ENCODE measurements around the gene MYO3B. TPM values are rescaled to one million over a fixed set of nuclear protein-coding genes. Genes with fewer than 3 reads are reported as not detected.

The MYO3B gene
- total RNA-seq, 1 experiment from 2014 or later = 4.4 TPM

DNA sequence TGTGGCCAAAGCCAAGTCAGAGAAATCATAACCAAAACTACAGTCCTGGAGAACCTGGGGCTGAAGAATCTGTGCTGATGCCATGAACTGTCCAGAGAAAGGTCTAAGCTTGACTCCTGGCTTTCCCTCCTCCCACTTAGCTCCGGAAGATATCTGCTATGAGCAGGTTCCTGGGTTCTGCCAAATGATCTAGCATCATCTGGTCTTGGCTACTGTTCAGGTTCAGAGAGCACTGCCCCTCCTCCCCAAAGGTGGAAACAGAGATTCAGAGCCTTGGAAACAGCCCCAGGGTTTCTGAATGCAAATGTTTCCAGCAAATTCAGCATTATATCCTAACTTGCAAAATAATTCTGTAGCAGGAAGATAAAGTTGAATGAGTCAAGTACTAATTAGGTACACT is 317.9 kb downstream of the MYO3B start:
- DNase-seq = no peak
- Histone ChIP-seq H3K27ac (ENCODE audit: low read length) (no peak overlapping the region), H3K79me2 (ENCODE audit: low read length) (no peaks in the 10 kb centered on the region), H3K9me3 (ENCODE audit: low read length) (no peaks in the 10 kb centered on the region), H3K27me3 (ENCODE audit: low read length) (no peaks in the 10 kb centered on the region), H3K36me3 (ENCODE audit: insufficient read depth, low read length) (no peaks in the 10 kb centered on the region), H3K4me3 (ENCODE audit: low read length) (no peak overlapping the region), H3K9ac (ENCODE audit: low read length) (no peak overlapping the region), H3K4me1 (ENCODE audit: low read length) (no peaks in the 10 kb centered on the region), H4K20me1 (ENCODE audit: insufficient read depth, low read depth, low read length) (no peaks in the 10 kb centered on the region), H2AFZ (ENCODE audit: low read length) (no peak overlapping the region), H3K4me2 (ENCODE audit: low read depth, low read length, poor library complexity, severe bottlenecking) (no peak overlapping the region), H3K9me2 (replicated peaks; ENCODE audit: insufficient read depth, low read length) (no peaks in the 10 kb centered on the region)

DNA sequence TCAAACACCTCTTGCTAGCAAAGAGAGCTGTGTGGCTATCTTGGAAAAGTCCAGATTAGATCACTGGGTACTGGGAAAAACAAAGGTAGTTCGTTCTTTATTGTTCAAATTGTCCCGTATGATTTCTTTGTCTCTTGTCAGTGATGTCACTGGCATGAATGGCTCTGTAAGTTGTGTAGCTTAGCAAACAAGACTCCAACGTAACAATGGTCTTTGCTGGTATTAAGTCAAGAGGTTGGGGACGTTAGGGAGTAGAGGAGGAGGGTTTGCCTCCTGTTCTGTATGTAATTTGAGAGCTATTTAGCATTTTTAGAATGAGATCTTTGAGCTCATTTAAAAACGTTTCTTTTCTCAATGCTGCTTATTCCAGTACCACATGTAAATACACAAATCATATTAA is 320.7 kb downstream of the MYO3B start:
- no peak overlapping the region for H3K27ac ChIP-seq (ENCODE audit: low read length)

DNA sequence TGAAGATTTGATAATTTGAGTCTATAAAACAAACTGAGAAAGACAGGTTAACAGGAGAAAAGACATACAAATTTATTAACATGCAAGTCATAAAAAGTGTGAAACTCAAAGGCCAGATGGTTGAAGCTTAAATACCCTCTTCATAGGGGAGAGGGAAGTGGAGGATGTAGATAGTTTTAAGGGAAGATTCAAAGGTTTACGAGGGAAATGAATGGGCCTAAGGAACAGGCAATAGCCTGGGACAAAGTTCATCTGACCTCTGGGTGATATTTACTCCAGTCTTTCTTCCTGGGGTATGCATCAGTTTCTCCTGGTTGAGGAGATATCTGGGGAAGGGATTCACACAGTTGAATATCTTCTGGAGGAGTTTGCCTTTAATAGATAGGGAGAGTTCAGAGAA is 322.2 kb downstream of the MYO3B start:
- H4K20me1 ChIP-seq (ENCODE audit: insufficient read depth, low read depth, low read length) = no peaks in the 10 kb centered on the region
- no peak overlapping the region for H3K9ac ChIP-seq (ENCODE audit: low read length)
- H3K9me3 ChIP-seq (ENCODE audit: low read length) = no peaks in the 10 kb centered on the region
- H3K9me2 ChIP-seq (replicated peaks; ENCODE audit: insufficient read depth, low read length) = no peaks in the 10 kb centered on the region
- no peaks in the 10 kb centered on the region for H3K4me1 ChIP-seq (ENCODE audit: low read length)
- DNase-seq = no peak
- H2AFZ ChIP-seq (ENCODE audit: low read length) = no peak overlapping the region
- H3K27me3 ChIP-seq (ENCODE audit: low read length) = no peaks in the 10 kb centered on the region
- H3K79me2 ChIP-seq (ENCODE audit: low read length) = no peaks in the 10 kb centered on the region
- no peaks in the 10 kb centered on the region for H3K36me3 ChIP-seq (ENCODE audit: insufficient read depth, low read length)
- no peak overlapping the region for H3K4me3 ChIP-seq (ENCODE audit: low read length)
- H3K27ac ChIP-seq (ENCODE audit: low read length) = no peak overlapping the region
- no peak overlapping the region for H3K4me2 ChIP-seq (ENCODE audit: low read depth, low read length, poor library complexity, severe bottlenecking)

More for the DNA sequence above, 320.7 kb downstream of the MYO3B start:
- Histone ChIP-seq H3K36me3 (ENCODE audit: insufficient read depth, low read length) (no peaks in the 10 kb centered on the region), H3K9ac (ENCODE audit: low read length) (no peak overlapping the region), H3K27me3 (ENCODE audit: low read length) (no peaks in the 10 kb centered on the region), H3K9me3 (ENCODE audit: low read length) (no peaks in the 10 kb centered on the region), H3K9me2 (replicated peaks; ENCODE audit: insufficient read depth, low read length) (no peaks in the 10 kb centered on the region), H3K79me2 (ENCODE audit: low read length) (no peaks in the 10 kb centered on the region), H4K20me1 (ENCODE audit: insufficient read depth, low read depth, low read length) (no peaks in the 10 kb centered on the region), H3K4me1 (ENCODE audit: low read length) (no peaks in the 10 kb centered on the region), H3K4me3 (ENCODE audit: low read length) (no peak overlapping the region), H3K4me2 (ENCODE audit: low read depth, low read length, poor library complexity, severe bottlenecking) (no peak overlapping the region), H2AFZ (ENCODE audit: low read length) (no peak overlapping the region)
- no peak for DNase-seq

DNA sequence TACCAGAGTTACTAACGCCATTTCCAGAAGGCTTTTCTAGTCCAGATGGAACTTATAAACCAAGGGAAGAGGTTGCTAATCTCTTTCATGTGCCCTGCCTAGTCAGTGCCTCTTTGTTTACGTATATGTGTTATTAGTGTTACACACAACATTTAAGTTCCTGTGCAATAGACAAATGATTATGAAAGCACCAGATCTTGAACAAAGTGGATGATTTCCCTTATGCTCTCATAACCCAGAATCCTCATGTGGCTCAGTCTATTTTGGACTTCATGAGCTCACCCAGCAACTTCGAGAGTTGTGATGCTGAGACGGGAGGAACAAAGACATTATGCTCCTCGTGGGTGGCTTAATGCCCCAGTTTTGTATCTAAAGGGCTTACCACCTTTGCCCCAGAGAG is 322.8 kb downstream of the MYO3B start:
- Histone ChIP-seq H3K4me1 (ENCODE audit: low read length) (no peaks in the 10 kb centered on the region), H3K27ac (ENCODE audit: low read length) (no peak overlapping the region), H3K4me2 (ENCODE audit: low read depth, low read length, poor library complexity, severe bottlenecking) (no peak overlapping the region), H3K79me2 (ENCODE audit: low read length) (no peaks in the 10 kb centered on the region), H4K20me1 (ENCODE audit: insufficient read depth, low read depth, low read length) (no peaks in the 10 kb centered on the region), H3K27me3 (ENCODE audit: low read length) (no peaks in the 10 kb centered on the region), H3K9me3 (ENCODE audit: low read length) (no peaks in the 10 kb centered on the region), H3K4me3 (ENCODE audit: low read length) (no peak overlapping the region), H2AFZ (ENCODE audit: low read length) (no peak overlapping the region), H3K36me3 (ENCODE audit: insufficient read depth, low read length) (no peaks in the 10 kb centered on the region), H3K9ac (ENCODE audit: low read length) (no peak overlapping the region), H3K9me2 (replicated peaks; ENCODE audit: insufficient read depth, low read length) (no peaks in the 10 kb centered on the region)
- DNase-seq = no peak

DNA sequence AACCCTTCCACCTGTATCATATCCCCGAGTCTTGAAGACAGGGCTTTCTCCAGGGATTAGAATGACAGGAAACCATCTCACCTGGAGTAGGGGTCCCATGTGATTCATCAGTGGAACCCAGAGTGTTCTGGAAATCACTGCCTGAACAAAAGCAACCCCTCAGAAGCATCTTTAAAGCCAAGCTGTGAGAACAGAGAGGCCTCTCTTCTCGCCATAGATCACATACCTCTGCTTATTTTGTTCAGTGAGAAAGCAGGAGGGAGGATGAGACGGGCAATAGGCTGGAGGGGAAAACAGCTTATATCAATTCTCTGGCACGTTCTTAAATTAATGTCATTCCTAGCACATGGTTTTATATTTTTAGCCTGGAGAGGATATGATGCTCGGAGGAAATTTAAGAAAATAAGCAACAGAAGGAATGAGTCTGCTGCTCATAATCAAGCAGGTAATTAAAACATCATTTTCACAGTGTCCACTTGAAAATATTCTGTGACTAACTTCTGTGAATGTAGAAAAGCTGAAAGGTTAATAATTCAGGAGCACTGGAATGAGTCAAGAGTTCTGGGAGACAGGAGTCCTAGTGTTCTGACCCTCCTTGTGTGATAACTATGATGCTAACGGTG is 323.6 kb downstream of the MYO3B start:
- Histone ChIP-seq H3K4me2 (ENCODE audit: low read depth, low read length, poor library complexity, severe bottlenecking) (no peak overlapping the region), H3K4me3 (ENCODE audit: low read length) (no peak overlapping the region), H4K20me1 (ENCODE audit: insufficient read depth, low read depth, low read length) (no peaks in the 10 kb centered on the region), H3K9me2 (replicated peaks; ENCODE audit: insufficient read depth, low read length) (no peaks in the 10 kb centered on the region), H3K9me3 (ENCODE audit: low read length) (no peaks in the 10 kb centered on the region), H3K27me3 (ENCODE audit: low read length) (no peaks in the 10 kb centered on the region), H3K9ac (ENCODE audit: low read length) (no peak overlapping the region), H3K36me3 (ENCODE audit: insufficient read depth, low read length) (no peaks in the 10 kb centered on the region), H3K4me1 (ENCODE audit: low read length) (no peaks in the 10 kb centered on the region), H2AFZ (ENCODE audit: low read length) (no peak overlapping the region), H3K27ac (ENCODE audit: low read length) (no peak overlapping the region), H3K79me2 (ENCODE audit: low read length) (no peaks in the 10 kb centered on the region)
- DNase-seq = no peak

DNA sequence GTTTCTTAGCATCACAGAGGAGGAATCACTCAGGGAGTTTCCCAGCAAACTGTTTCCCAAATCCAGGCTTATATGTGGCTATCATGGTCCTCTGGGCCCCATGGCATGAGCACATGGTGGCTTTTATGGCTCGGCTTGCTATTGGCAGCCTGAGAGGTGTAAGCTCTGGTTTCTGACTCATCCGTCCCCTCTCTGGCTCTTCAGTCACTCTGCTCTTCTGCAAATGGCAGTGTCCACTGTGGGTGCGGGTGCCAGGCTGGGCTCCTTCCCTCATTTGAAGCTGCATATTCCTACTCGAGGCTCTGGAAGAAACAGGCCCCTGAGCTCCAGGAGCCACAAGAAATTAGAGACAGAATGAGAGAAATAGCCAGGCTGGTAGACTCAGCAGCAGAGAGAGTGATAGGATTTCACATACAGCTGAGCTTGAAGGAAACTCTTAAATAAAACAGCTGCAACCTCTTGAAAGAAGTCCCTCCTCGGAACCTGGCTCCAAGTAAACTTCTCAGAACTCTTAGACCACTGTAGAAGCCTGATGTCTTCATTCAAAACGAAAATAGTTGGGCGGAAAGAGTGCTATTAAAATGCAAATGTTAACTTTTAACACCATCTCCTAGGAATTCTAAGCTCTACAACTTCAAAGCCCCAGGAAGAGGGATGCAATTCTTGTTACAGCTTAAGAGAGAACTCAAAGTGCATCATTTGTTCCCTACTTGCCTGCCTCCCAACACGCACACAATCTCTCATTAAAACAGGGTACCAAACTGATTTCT is 324.6 kb downstream of the MYO3B start:
- H3K36me3 ChIP-seq (ENCODE audit: insufficient read depth, low read length) = no peaks in the 10 kb centered on the region
- no peak overlapping the region for H3K27ac ChIP-seq (ENCODE audit: low read length)
- H2AFZ ChIP-seq (ENCODE audit: low read length) = no peak overlapping the region
- H3K27me3 ChIP-seq (ENCODE audit: low read length) = no peaks in the 10 kb centered on the region
- DNase-seq = no peak
- no peak overlapping the region for H3K4me3 ChIP-seq (ENCODE audit: low read length)
- no peak overlapping the region for H3K4me2 ChIP-seq (ENCODE audit: low read depth, low read length, poor library complexity, severe bottlenecking)
- H3K79me2 ChIP-seq (ENCODE audit: low read length) = no peaks in the 10 kb centered on the region
- no peaks in the 10 kb centered on the region for H3K9me3 ChIP-seq (ENCODE audit: low read length)
- H4K20me1 ChIP-seq (ENCODE audit: insufficient read depth, low read depth, low read length) = no peaks in the 10 kb centered on the region
- no peak overlapping the region for H3K9ac ChIP-seq (ENCODE audit: low read length)
- no peaks in the 10 kb centered on the region for H3K9me2 ChIP-seq (replicated peaks; ENCODE audit: insufficient read depth, low read length)
- no peaks in the 10 kb centered on the region for H3K4me1 ChIP-seq (ENCODE audit: low read length)

DNA sequence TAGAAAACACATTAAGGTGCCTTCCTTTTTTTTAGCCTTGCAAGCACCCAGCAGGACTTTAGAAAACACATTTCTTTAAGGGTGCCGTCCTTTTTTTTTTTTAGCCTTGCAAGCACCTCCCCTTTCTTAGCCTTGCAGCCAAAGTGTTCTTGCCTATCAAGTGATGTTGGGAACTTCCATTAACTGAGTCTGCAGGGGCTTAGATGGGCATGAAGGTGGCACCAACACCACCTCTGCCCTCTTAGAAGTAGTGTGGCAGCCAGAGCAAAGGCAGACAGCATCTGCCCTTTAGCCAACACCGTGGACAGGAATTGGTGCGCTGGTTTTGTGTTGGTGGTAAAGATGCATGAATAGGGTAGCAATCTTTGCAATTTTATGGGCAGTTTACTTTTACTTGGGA is 325.6 kb downstream of the MYO3B start:
- H3K4me2 ChIP-seq (ENCODE audit: low read depth, low read length, poor library complexity, severe bottlenecking) = no peak overlapping the region
- no peak overlapping the region for H3K9ac ChIP-seq (ENCODE audit: low read length)
- no peak overlapping the region for H3K4me3 ChIP-seq (ENCODE audit: low read length)

DNA sequence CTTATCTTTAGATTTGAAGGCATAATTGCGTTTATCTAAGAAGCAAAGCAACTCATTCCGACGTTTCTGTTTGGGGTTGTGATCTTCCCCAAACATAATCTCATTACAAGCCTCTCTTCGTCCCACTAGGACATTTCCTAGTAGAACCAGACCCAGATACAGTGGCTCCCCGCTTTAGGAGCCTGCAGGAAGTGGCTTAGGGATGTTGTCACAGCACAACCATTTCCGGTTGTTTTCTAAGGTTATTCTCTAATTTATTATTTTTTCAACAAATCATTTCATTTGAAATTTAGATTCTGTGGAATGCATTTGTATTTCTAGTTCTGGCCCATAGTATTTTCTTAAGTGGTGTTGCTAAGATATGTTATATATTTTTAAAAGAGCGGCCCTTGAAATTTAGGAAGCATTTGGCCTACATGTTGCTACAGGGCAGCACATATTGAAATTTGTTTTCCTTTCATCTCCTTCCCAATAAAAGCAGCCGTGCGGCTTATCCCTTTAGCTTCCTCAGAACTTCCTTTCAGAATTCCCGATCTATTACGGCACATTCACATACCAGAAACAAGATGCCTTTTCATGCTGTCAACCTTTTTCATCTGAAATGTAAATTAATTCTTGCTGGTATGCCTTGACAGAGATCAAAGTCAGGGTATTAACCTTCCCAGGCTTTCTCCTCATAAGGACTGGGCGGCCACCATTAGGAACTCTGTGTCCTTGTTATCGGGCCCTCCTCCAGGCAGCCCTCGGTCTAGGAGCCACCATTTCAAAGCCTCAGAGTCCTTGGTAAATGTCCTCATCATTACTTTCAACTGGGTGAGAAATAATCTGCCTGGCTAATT is 326.2 kb downstream of the MYO3B start:
- H3K4me1 ChIP-seq (ENCODE audit: low read length) = no peaks in the 10 kb centered on the region
- H4K20me1 ChIP-seq (ENCODE audit: insufficient read depth, low read depth, low read length) = no peaks in the 10 kb centered on the region
- H3K27ac ChIP-seq (ENCODE audit: low read length) = no peak overlapping the region
- H3K79me2 ChIP-seq (ENCODE audit: low read length) = no peaks in the 10 kb centered on the region
- no peak for DNase-seq
- no peaks in the 10 kb centered on the region for H3K27me3 ChIP-seq (ENCODE audit: low read length)
- H2AFZ ChIP-seq (ENCODE audit: low read length) = no peak overlapping the region
- no peaks in the 10 kb centered on the region for H3K9me2 ChIP-seq (replicated peaks; ENCODE audit: insufficient read depth, low read length)
- H3K9ac ChIP-seq (ENCODE audit: low read length) = no peak overlapping the region
- H3K9me3 ChIP-seq (ENCODE audit: low read length) = no peaks in the 10 kb centered on the region
- H3K4me3 ChIP-seq (ENCODE audit: low read length) = no peak overlapping the region
- H3K4me2 ChIP-seq (ENCODE audit: low read depth, low read length, poor library complexity, severe bottlenecking) = no peak overlapping the region
- no peaks in the 10 kb centered on the region for H3K36me3 ChIP-seq (ENCODE audit: insufficient read depth, low read length)

More for the DNA sequence above, 325.6 kb downstream of the MYO3B start:
- no peaks in the 10 kb centered on the region for H3K4me1 ChIP-seq (ENCODE audit: low read length)
- no peak for DNase-seq
- no peaks in the 10 kb centered on the region for H3K9me2 ChIP-seq (replicated peaks; ENCODE audit: insufficient read depth, low read length)
- H3K27me3 ChIP-seq (ENCODE audit: low read length) = no peaks in the 10 kb centered on the region
- H3K27ac ChIP-seq (ENCODE audit: low read length) = no peak overlapping the region
- no peak overlapping the region for H2AFZ ChIP-seq (ENCODE audit: low read length)
- H3K36me3 ChIP-seq (ENCODE audit: insufficient read depth, low read length) = no peaks in the 10 kb centered on the region
- H3K9me3 ChIP-seq (ENCODE audit: low read length) = no peaks in the 10 kb centered on the region
- no peaks in the 10 kb centered on the region for H3K79me2 ChIP-seq (ENCODE audit: low read length)
- no peaks in the 10 kb centered on the region for H4K20me1 ChIP-seq (ENCODE audit: insufficient read depth, low read depth, low read length)

Data from Karpas-422 (cell line).